Frontal cortex (tissue), 4 donors: ENCODE measurements around the gene ATG101. TPM values are rescaled to one million over a fixed set of nuclear protein-coding genes. Genes with fewer than 3 reads are reported as not detected.
A peak's percentile ranks its signal among the peaks of the same experiment; 100 is the strongest.

Source experiments
- DNase-seq, 2 donors: peaks; one replicate each; pipeline ENCODE4 v3.0.0; 2012; ENCODE audit warnings: low spot score in 2 of 2
- FAIRE-seq: peaks from 2 replicates; lab custom pipeline; 2012; peaks lifted over from hg19 to GRCh38; lab: Jason Lieb, UNC
- total RNA-seq: library from RNA; depleted of rRNA; stranded (reverse); fragments of >200 nt; gene quantifications from one replicate; pipeline ENCODE4 v1.2.3, GENCODE V29; 2014
- donor health status: control.
- donor health status: control.
- donor health status: control.

Gene ATG101
- total RNA-seq, 1 donor from 2014 or later: 26.5 TPM

DNA sequence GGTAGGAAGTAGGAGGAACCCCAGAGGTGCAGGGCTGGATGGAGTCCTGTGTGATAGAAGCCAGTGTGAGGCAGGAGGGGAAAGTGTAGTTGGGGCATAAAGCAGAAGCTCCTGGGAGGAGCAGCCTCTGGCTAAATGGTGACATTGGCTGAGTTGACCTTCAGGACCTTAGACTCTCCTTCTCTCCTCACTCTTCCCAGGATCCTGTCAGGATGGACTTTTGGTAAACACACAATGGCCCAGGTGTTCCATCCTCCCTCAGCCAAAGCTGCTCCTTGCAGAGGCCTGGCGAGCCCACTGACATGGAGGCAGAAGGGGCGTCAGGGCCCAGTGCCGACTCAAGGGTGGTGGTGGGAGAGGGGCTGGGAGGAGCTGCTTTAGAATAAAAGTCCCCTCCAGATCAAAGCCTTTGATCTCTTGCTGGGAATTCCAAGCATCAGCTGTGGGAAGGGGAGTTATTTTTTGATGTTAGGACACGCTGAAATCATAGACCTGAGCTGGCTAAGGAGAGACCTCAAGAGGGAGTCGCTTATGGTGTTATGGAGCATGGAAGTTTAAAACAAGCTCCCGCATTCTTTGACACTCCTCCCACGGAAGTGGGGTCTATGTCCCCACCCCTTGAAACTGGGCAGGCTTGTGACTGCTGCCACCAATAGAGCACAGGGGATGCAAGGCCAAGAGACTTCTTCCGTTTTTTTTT lies 53.9 kb downstream of the ATG101 start:
- DNase-seq (peak in 1 of 2 donors; percentile 1), FAIRE-seq (no peak)

DNA sequence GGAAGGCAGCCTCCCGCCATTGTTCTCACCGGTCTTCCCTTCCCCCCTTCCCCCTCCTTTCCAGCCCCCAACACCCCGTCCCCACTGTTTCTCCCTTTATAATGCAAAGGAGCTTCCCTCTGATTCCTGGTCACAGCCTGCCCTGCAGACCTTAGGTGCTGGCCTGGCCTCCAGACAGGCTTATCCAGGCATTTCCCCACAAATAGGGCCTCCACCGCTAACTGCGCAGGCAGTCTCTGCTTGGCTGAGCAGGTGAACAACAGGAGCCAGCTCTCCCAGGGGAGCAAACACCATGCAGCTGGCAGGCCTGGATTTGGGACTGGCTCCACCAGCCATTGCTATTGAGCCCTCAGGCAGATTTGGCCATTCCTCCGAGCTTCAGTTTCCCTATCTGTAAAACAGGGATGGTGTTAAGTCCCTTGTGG lies 55.7 kb downstream of the ATG101 start:
- DNase-seq (no peak), FAIRE-seq (no peak)

DNA sequence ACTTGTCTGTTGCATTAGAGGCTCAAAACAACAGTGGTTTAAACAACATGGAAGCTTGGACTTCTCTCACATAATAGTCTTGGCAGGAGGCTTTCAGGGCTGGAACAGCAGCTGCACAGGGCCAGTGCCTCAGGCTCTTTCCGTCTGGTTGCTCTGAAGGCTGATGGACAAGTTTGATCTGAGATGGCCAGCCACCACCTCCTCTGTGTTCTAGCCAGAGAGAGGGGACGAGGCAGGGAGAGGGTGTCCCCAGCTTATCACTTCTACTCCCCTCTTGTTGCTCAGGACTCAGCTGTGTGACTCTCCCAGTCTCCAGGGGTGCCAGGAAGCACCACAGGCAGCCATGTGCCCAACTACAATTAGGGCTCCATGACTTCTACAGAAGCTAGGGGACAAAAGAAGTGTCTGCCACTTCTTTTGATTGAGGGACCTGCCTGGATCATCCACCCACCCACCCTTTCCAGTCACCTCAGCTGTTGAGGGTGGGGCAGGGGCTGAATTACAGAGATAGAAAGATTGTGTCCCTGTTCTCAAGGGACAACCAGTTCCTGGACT lies 56.3 kb downstream of the ATG101 start:
- FAIRE-seq: no peak

More for the DNA sequence above, 56.3 kb downstream of the ATG101 start:
- peak in 1 of 2 donors; percentile 14 for DNase-seq

Other genes with a start within 250 kb of the ATG101 start
- 0.82 TPM for gene FIGNL2, start 221.3 kb upstream of the ATG101 start, total RNA-seq
- not detected for gene ANKRD33, start 181.9 kb upstream of the ATG101 start, total RNA-seq
- gene ACVRL1, start 162.5 kb upstream of the ATG101 start, total RNA-seq: 9.4 TPM
- 43.2 TPM for gene ACVR1B, start 118.3 kb upstream of the ATG101 start, total RNA-seq
- gene TAMALIN, start 63.0 kb upstream of the ATG101 start, total RNA-seq: 2.4 TPM
- 5.3 TPM for gene NR4A1, start 18.5 kb upstream of the ATG101 start, total RNA-seq
- not detected for gene SMIM41, start 9.7 kb downstream of the ATG101 start, total RNA-seq
- gene KRT80, start 122.0 kb downstream of the ATG101 start, total RNA-seq: not detected
- gene KRT7, start 163.3 kb downstream of the ATG101 start, total RNA-seq: not detected
- under 0.01 TPM for gene KRT86, start 204.7 kb downstream of the ATG101 start, total RNA-seq
- not detected for gene KRT81, start 221.6 kb downstream of the ATG101 start, total RNA-seq